ENCODE results near the gene P3H2.
A peak's percentile ranks its signal among the peaks of the same experiment; 100 is the strongest.

Gene P3H2

GRCh38 chr3:190142041-190142440 lies 21.3 kb upstream of the P3H2 start:
- DNase-seq (ENCODE audit: insufficient read length, low spot score) (no peak), FAIRE-seq (no peak)
- TF ChIP-seq POLR2A (IDR thresholded peaks at IDR 0.05; ENCODE audit: low read depth, low read length) = no peak

- DNase-seq (ENCODE audit: insufficient read length, low spot score) = no peak
- no peak for FAIRE-seq
- TF ChIP-seq POLR2A (IDR thresholded peaks at IDR 0.05; ENCODE audit: low read depth, low read length) = no peak
These were observed 18.7 kb upstream of the P3H2 start for GRCh38 chr3:190139365-190139764.

GRCh38 chr3:190132371-190132770 lies 11.7 kb upstream of the P3H2 start:
- peak; percentile 11 for FAIRE-seq
- no peak for TF ChIP-seq POLR2A (IDR thresholded peaks at IDR 0.05; ENCODE audit: low read depth, low read length)
- no peak for DNase-seq (ENCODE audit: insufficient read length, low spot score)

GRCh38 chr3:190131329-190131728 lies 10.6 kb upstream of the P3H2 start:
- FAIRE-seq = peak; percentile 85
- no peak for DNase-seq (ENCODE audit: insufficient read length, low spot score)
- no peak for TF ChIP-seq POLR2A (IDR thresholded peaks at IDR 0.05; ENCODE audit: low read depth, low read length)

GRCh38 chr3:190130696-190131095 lies 10.0 kb upstream of the P3H2 start:
- no peak for DNase-seq (ENCODE audit: insufficient read length, low spot score)
- no peak for FAIRE-seq
- no peak for TF ChIP-seq POLR2A (IDR thresholded peaks at IDR 0.05; ENCODE audit: low read depth, low read length)

- TF ChIP-seq POLR2A (IDR thresholded peaks at IDR 0.05; ENCODE audit: low read depth, low read length) = no peak
- DNase-seq (ENCODE audit: insufficient read length, low spot score) (no peak), FAIRE-seq (peak; percentile 53)
These were observed 9.3 kb upstream of the P3H2 start for GRCh38 chr3:190130037-190130436.

GRCh38 chr3:190127797-190128196 lies 7.1 kb upstream of the P3H2 start:
- DNase-seq (ENCODE audit: insufficient read length, low spot score) (no peak), FAIRE-seq (peak; percentile 30)
- no peak for TF ChIP-seq POLR2A (IDR thresholded peaks at IDR 0.05; ENCODE audit: low read depth, low read length)

GRCh38 chr3:190127195-190127594 lies 6.5 kb upstream of the P3H2 start:
- FAIRE-seq (no peak), DNase-seq (ENCODE audit: insufficient read length, low spot score) (no peak)
- TF ChIP-seq POLR2A (IDR thresholded peaks at IDR 0.05; ENCODE audit: low read depth, low read length) = no peak

GRCh38 chr3:190125436-190126068 lies 4.9 kb upstream of the P3H2 start:
- DNase-seq (ENCODE audit: insufficient read length, low spot score) = no peak
- no peak for FAIRE-seq
- TF ChIP-seq POLR2A (IDR thresholded peaks at IDR 0.05; ENCODE audit: low read depth, low read length) = no peak

- DNase-seq (ENCODE audit: insufficient read length, low spot score) = no peak
- no peak for FAIRE-seq
- no peak for TF ChIP-seq POLR2A (IDR thresholded peaks at IDR 0.05; ENCODE audit: low read depth, low read length)
These were observed 3.4 kb upstream of the P3H2 start for GRCh38 chr3:190124067-190124466.

GRCh38 chr3:190122198-190122771 lies 1.6 kb upstream of the P3H2 start:
- FAIRE-seq = peak; percentile 33
- TF ChIP-seq POLR2A (IDR thresholded peaks at IDR 0.05; ENCODE audit: low read depth, low read length) = no peak
- DNase-seq (ENCODE audit: insufficient read length, low spot score) = no peak

- no peak for DNase-seq (ENCODE audit: insufficient read length, low spot score)
- TF ChIP-seq POLR2A (IDR thresholded peaks at IDR 0.05; ENCODE audit: low read depth, low read length) = no peak
- FAIRE-seq = no peak
These were observed 686 bp upstream of the P3H2 start for GRCh38 chr3:190121383-190121782.

GRCh38 chr3:190121061-190121377 lies 322 bp upstream of the P3H2 start:
- FAIRE-seq = no peak
- DNase-seq (ENCODE audit: insufficient read length, low spot score) = no peak
- TF ChIP-seq POLR2A (IDR thresholded peaks at IDR 0.05; ENCODE audit: low read depth, low read length) = no peak

GRCh38 chr3:190119461-190120268 lies 1.0 kb downstream of the P3H2 start:
- FAIRE-seq (peak; percentile 55), DNase-seq (ENCODE audit: insufficient read length, low spot score) (no peak)

GRCh38 chr3:190118438-190118837 lies 2.3 kb downstream of the P3H2 start:
- DNase-seq (ENCODE audit: insufficient read length, low spot score) (no peak), FAIRE-seq (no peak)
- no peak for TF ChIP-seq POLR2A (IDR thresholded peaks at IDR 0.05; ENCODE audit: low read depth, low read length)

More at GRCh38 chr3:190119461-190120268, 1.0 kb downstream of the P3H2 start:
- no peak for TF ChIP-seq POLR2A (IDR thresholded peaks at IDR 0.05; ENCODE audit: low read depth, low read length)
